HG03575 (cell line): ENCODE results near the gene NEDD9.

Experiments
- ATAC-seq: cut with Tn5 transposase; IDR thresholded peaks from one replicate; pipeline ENCODE4 v1.9.1; 2021; ENCODE audit not compliant: unreplicated experiment, insufficient number of reproducible peaks, low FRiP score; ENCODE audit errors: extremely low read depth

The NEDD9 gene

GRCh38 chr6:11237956-11238355, 5.5 kb upstream of the NEDD9 start:
- no peak for ATAC-seq

- no peak for ATAC-seq
These were observed 5.0 kb upstream of the NEDD9 start for GRCh38 chr6:11237428-11237827.

GRCh38 chr6:11236915-11237314, 4.4 kb upstream of the NEDD9 start:
- no peak for ATAC-seq

DNA sequence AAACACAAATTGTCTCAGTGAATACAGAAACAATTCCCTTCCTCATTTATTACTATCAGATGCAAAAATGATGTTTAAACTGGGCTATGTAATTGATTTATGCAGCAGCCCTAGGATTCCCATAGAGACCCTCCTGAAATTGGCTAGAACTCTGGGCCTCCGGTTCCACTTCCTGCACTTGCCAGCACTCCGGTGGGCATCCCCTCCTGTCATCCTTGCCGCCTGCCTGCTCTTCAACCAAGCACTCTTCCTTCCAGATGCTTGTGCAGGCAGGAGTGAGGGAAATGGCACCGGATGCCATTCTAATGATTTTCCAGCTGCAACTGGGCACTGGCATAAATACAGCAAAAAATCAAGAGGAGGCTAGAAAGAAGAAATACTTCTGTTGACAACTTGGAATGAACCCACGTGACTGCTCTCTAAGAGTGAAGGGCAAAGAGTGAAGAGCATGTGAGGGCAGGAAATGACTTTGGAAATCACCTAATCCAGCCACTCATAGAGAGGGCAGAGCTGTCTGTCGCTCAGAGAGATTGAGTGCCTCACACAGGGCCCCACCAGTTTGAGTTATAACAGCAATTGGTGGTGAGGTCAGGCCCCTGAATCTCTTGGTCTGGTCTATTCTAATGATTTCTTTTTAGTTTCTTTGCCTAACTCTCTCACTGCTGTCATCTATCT, 3.7 kb upstream of the NEDD9 start:
- ATAC-seq: no peak

DNA sequence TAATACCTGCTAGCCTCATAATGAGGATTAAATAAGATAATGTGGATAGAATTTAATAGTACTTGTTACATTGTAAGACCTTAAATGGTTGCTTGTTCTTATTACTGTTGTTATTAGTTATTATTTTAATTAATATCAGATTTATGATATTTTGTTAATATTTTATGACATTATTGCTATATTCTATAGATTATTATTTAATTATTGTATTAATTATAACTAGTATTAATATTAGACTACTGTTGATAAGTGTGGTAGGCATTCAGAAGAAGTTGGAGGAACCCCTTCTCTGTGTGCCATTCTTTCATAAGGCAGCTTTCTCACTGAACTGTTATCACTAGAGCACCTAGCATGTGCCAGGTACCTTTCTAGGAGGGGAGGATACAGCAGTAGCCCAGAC, 2.6 kb upstream of the NEDD9 start:
- ATAC-seq: no peak

DNA sequence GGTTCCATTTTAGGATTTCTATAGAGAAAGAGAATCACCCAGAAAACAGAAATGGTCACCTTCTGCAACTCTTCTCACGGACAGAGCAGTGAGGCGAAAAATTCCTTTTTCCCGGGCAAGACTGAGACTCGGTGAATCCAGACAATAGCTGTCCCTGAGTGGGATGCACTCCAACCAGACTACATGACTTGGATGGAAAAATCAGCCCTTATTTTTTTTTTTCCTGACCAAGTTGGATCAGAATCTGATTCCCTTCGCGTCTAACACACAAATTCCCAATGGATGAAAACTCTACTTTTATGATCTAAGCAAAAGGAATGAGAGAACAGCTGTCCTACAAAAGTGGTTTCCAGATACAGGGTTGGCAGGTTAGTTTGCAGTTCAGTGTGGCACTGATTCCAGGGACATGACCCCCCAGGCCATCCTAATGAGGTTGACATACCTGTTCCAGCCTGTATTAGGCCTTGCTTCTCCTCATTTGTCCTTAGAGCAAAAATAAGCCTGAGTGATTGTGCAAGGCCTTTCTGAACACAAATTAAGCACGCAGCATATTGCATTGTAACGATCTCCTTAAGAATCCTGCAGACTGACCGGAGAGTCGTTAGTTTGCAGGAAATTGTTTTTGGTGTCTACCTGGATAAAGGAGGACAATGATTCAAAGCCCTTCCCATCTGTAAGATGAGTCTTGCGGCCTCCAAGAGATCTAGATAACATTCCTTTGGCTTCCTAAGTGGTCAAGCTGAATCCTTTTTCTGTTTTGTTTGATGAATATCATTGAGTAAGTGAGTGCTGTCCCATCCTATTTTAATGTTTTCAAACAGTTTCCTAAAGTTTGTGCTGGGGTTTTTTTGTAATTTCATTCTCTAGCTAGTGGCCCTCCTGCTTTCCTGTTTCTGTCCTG, 1.5 kb upstream of the NEDD9 start:
- no peak for ATAC-seq

DNA sequence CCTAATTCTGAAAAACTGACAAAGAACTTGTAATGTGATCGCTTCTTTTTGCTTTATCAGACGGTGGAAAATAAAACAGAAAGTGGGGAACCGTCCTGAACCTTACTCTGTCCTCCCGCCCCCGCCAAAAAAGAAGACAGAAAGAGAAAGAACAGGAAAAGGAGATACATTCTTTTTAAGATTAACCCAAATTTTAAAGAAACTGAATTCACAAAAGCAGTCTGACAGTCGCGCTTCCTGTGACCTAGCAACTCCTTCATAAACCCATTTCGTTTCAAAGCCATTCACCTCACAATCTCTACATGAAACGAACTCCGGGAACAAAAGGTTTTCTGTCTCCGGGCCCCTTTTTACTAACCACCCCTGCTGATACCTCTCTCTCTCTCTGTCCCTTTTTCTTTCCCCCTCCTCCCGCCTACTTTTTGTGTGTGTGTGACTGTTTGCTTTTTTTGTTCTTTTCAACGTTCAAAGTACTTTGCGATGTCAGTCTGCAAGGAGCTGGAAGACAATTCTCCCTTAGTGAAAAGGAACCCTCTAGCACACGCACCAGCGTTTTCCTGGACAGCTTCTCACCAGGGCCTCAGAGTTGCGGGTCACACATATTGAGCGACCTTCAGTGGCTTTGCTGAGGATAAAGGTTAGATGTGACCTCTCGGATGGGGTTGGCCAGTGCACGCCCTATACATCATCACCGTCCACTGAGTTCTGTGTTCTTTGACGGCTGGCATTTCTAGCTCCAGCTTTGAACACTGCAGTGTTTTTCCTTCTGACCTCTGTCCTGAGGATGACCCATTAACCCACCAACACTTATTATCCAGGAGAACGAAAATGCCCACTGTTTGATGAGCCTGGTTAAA, 530 bp upstream of the NEDD9 start:
- ATAC-seq: no peak

DNA sequence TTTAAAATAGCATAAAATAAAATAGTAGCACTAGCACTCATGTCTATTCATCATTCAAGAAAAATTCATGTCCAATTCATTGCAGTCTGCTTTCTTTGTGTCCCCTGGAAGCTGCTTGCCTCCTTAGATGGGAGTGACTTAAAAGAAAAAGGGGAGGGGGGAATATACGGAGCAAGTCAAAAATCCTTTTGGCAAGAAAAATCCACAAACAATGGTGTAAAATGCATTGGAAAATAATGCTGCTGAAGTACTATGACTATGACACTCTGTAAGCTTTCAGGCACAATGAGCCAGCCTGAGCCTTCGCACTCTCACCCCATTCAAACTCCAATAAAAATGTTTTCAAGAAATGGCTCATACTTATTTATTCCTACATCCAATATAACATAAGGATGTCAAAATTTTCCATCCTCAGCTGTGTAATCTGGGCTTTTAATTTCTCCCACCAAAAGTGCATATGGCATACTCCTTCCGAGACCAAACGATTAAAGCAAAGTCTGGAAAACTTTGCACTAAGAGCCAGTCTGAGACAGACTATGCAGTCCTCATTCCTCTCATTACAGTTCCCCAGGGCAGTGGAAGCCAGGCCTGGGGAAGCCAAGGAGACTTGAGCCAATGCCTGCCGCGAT, 790 bp downstream of the NEDD9 start:
- ATAC-seq: no peak

- no peak for ATAC-seq
These were observed 1.4 kb downstream of the NEDD9 start for GRCh38 chr6:11231108-11231463.

DNA sequence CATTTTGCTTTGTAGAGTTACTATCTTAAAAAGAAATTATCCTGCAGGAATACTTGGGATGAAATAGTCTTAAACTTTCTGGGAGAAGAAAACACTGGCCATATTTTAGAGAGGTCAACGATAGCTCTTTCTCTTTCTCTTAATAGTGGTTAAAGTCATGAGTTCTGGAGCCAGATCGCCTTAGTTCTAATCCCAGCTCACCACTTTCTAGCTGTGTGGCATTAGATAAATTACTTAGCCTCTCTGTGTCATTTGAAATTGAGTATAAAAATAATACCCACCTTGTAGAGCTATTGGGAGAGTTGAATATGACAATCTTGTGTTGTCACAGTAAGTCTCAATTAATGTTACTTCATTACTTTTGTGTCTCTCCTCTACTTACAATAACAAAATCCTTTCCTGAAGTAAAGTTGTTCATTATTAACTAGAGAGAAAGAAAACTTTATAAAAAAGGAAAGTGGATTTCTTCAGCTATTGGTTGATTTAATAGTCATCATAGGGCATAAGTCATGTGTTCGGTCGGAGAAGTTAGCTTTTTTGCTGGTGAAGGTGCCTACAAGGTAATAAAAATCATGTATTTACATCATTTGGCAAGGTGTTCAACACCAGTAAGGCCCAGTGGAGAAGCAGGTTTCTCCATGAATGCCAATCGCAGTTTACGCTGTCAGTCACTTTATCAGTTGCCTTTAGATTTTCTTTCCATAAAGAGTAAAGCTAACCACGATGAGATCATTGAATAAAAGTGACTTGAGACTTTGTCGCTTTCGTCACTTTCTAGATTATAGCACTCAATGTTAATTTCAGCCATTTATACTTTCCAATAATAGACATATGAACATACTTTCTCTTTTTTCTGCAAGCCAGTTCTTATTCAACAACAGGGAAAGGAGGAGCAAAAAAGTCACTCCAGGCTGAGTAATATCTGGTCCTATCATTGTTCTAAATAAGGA, 2.0 kb downstream of the NEDD9 start:
- ATAC-seq: no peak

DNA sequence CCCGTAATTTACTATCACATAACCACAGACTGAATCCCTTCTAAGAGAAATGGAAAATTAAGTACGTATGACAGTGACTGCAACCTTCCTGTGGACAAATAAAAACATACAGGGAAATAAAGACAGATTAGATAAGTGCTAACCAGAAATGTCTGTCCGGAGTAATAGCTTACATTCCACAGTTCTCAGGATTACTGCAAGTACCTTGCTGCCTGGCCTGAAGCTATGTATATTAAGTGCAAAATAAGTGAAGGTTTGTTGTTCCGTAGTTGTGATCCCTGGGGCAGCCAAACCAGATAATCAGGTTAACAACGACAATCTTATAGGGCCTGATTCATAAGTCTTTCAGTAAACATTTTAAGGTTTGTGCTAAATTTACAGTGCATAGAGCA, 2.8 kb downstream of the NEDD9 start:
- ATAC-seq: no peak

DNA sequence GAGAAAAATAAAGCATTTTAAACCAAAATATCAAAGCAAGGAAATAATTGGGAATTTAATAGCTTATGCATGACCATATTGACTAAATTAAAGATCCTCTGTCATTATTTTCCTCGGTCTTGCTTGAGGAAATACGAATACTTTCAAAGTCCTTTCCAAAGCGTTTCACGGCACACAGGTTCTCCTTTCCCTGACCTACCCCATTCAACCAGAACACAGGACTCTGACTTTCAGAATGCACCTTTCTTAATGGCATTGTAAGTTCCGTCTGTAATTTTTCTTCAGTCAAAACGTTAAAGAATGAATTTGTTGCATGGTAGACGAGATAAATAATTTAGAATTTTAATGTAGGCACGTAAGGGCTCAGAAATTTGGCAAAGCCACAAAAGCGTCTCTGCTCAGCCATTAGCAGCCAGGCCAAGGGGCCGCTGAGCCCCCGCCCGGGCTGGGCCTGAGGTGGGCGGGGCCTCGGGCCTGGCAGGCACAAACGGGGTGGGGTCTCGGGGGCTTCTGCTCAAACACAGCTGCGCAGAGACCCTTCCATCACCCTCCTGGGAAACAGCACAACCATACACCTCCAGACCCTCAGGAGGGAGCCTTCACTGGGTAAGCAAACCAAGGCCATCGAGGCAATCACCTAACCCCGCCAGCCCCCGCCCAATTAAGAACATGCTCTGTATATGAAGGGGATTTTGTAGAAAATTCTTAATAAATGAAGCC, 3.4 kb downstream of the NEDD9 start:
- ATAC-seq: no peak

DNA sequence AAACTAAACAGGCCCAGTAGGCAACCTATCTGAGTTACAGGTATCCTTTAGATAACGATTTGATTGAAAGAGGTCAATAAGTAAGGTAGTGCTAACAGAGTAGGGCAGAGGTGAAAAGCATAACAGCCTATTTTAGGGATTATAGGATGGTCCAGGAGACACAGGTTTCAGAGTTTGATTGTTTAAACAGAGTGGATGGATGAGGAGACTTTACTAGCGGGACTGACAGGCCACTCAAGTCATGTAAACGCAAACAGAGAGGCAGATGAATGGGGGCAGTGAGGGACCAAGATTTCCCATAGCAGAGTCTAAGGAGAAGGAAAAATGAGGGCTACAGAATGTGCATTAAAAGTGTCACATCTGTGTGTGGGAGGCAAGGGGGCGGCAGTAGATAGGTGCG, 4.8 kb downstream of the NEDD9 start:
- no peak for ATAC-seq

- ATAC-seq: no peak
These were observed 6.5 kb downstream of the NEDD9 start for GRCh38 chr6:11226005-11226404.

DNA sequence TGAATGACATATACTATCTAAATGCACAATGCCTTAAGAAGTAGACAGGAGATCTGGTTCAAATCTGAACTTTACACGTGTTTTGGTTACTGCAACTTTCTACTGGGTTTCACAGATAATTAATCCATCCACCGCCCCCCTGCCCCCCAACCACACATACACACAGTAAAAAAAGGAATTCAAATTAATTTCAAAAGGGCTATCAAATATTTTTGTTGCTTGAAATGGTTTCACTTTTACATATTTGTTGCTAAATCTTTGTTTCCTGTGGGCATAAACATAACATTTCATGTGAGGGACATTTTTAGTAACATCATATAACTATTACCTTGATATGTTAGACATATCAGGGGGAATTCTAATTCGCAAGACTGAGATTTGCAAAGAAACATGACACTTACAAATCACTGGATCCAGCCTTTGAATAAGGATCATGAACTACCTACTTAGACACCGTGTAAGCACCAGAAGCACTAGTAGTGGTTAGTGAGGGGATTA, 7.5 kb downstream of the NEDD9 start:
- ATAC-seq: no peak

DNA sequence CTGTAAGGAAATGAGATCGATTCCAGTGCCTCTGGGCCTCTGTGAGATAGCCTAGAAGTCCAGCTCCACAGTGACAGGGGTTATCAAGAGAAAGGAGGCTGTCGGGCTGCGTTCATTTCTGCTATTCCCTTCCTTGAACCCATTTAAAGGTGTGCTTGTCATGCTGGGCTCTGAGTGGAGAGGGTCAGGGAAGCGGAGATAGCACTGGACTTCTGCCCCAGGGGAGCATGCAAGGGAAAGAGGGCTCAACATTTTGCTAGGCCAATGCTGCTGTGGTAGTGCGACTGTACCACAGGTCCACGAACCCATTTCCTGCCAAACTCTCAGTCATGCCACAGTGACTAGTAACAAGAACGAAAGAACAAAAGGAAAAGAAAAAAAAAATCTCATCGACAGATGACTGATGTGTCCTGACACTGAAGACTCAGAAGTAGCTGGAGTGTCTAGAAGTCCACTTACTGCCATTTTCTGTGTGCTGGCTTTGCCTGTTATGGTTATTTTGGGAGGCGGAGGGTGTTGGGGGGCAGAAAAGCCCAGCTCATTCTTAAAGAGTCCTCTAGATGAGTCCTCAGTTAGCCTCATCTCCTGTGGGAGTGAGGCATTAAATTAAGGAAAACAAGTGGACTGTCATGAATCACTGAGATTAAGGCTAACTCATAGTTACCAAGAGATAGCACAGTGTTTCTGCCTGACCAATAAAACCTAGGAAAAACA, 8.1 kb downstream of the NEDD9 start:
- ATAC-seq: peak; percentile 44

GRCh38 chr6:11223286-11223864, 9.1 kb downstream of the NEDD9 start:
- no peak for ATAC-seq
